ENCODE results near the gene ZNF652.
"Not testable (repeated sequence)": the region's sequence is repeated elsewhere in the genome, so short reads cannot be mapped to it uniquely, and the experiment has no call there.

Gene ZNF652

GRCh38 chr17:49373115-49373514 lies 11.1 kb upstream of the ZNF652 start:
- peaks cover 4% of the 10 kb centered on the region for H3K4me1 Mint-ChIP-seq (ENCODE audit: low read depth)
- H3K27ac Mint-ChIP-seq: no peak overlapping the region
- no peaks in the 10 kb centered on the region for H3K36me3 Mint-ChIP-seq (ENCODE audit: low read depth)
- H3K27me3 Mint-ChIP-seq: no peaks in the 10 kb centered on the region
- H3K4me3 Mint-ChIP-seq: no peak overlapping the region
- no peaks in the 10 kb centered on the region for H3K9me3 Mint-ChIP-seq

GRCh38 chr17:49372425-49372824 lies 10.4 kb upstream of the ZNF652 start:
- Mint-ChIP-seq H3K4me1 (ENCODE audit: low read depth) (peaks cover 4% of the 10 kb centered on the region), H3K9me3 (no peaks in the 10 kb centered on the region), H3K27ac (no peak overlapping the region), H3K4me3 (no peak overlapping the region), H3K27me3 (no peaks in the 10 kb centered on the region), H3K36me3 (ENCODE audit: low read depth) (no peaks in the 10 kb centered on the region)

GRCh38 chr17:49370971-49371834 lies 9.2 kb upstream of the ZNF652 start:
- Mint-ChIP-seq H3K4me3 (no peak overlapping the region), H3K36me3 (ENCODE audit: low read depth) (no peaks in the 10 kb centered on the region), H3K27ac (no peak overlapping the region), H3K9me3 (no peaks in the 10 kb centered on the region), H3K4me1 (ENCODE audit: low read depth) (peaks cover 4% of the 10 kb centered on the region), H3K27me3 (no peaks in the 10 kb centered on the region)

- Mint-ChIP-seq H3K36me3 (ENCODE audit: low read depth) (no peaks in the 10 kb centered on the region), H3K9me3 (no peaks in the 10 kb centered on the region), H3K27me3 (no peaks in the 10 kb centered on the region), H3K4me3 (no peak overlapping the region), H3K4me1 (ENCODE audit: low read depth) (peaks cover 14% of the 10 kb centered on the region), H3K27ac (no peak overlapping the region)
Observed at GRCh38 chr17:49369760-49370159, 7.7 kb upstream of the ZNF652 start.

GRCh38 chr17:49369089-49369488 lies 7.0 kb upstream of the ZNF652 start:
- H3K4me1 Mint-ChIP-seq (ENCODE audit: low read depth): peaks cover 14% of the 10 kb centered on the region
- H3K27ac Mint-ChIP-seq: no peak overlapping the region
- H3K4me3 Mint-ChIP-seq: no peak overlapping the region
- H3K27me3 Mint-ChIP-seq: no peaks in the 10 kb centered on the region
- no peaks in the 10 kb centered on the region for H3K36me3 Mint-ChIP-seq (ENCODE audit: low read depth)
- H3K9me3 Mint-ChIP-seq: no peaks in the 10 kb centered on the region

GRCh38 chr17:49365667-49366066 lies 3.6 kb upstream of the ZNF652 start:
- no peaks in the 10 kb centered on the region for H3K27me3 Mint-ChIP-seq
- H3K4me1 Mint-ChIP-seq (ENCODE audit: low read depth): peaks cover 22% of the 10 kb centered on the region
- H3K9me3 Mint-ChIP-seq: no peaks in the 10 kb centered on the region
- no peaks in the 10 kb centered on the region for H3K36me3 Mint-ChIP-seq (ENCODE audit: low read depth)
- H3K4me3 Mint-ChIP-seq: no peak overlapping the region
- H3K27ac Mint-ChIP-seq: peak overlapping the region; percentile 68

GRCh38 chr17:49365126-49365525 lies 3.1 kb upstream of the ZNF652 start:
- H3K27me3 Mint-ChIP-seq; H3K36me3 Mint-ChIP-seq (ENCODE audit: low read depth); H3K4me3 Mint-ChIP-seq; H3K9me3 Mint-ChIP-seq: not testable (repeated sequence)
- H3K27ac Mint-ChIP-seq: peak overlapping the region; percentile 12
- peaks cover 28% of the 10 kb centered on the region for H3K4me1 Mint-ChIP-seq (ENCODE audit: low read depth)

GRCh38 chr17:49364119-49364518 lies 2.1 kb upstream of the ZNF652 start:
- H3K4me1 Mint-ChIP-seq (ENCODE audit: low read depth): peaks cover 38% of the 10 kb centered on the region

GRCh38 chr17:49363251-49363650 lies 1.2 kb upstream of the ZNF652 start:
- Mint-ChIP-seq H3K9me3 (no peaks in the 10 kb centered on the region), H3K36me3 (ENCODE audit: low read depth) (no peaks in the 10 kb centered on the region), H3K27me3 (no peaks in the 10 kb centered on the region), H3K4me1 (ENCODE audit: low read depth) (peaks cover 46% of the 10 kb centered on the region), H3K27ac (no peak overlapping the region), H3K4me3 (no peak overlapping the region)

More at GRCh38 chr17:49364119-49364518, 2.1 kb upstream of the ZNF652 start:
- H3K4me3 Mint-ChIP-seq: no peak overlapping the region
- no peaks in the 10 kb centered on the region for H3K27me3 Mint-ChIP-seq
- H3K36me3 Mint-ChIP-seq (ENCODE audit: low read depth): no peaks in the 10 kb centered on the region
- H3K9me3 Mint-ChIP-seq: no peaks in the 10 kb centered on the region
- H3K27ac Mint-ChIP-seq: no peak overlapping the region

GRCh38 chr17:49362723-49363117 lies 670 bp upstream of the ZNF652 start:
- H3K36me3 Mint-ChIP-seq (ENCODE audit: low read depth): no peaks in the 10 kb centered on the region
- no peaks in the 10 kb centered on the region for H3K9me3 Mint-ChIP-seq
- H3K4me3 Mint-ChIP-seq: peak overlapping the region; percentile 76
- H3K27ac Mint-ChIP-seq: peak overlapping the region; percentile 72
- H3K27me3 Mint-ChIP-seq: no peaks in the 10 kb centered on the region
- H3K4me1 Mint-ChIP-seq (ENCODE audit: low read depth): peaks cover 52% of the 10 kb centered on the region

GRCh38 chr17:49361129-49361901 lies 735 bp downstream of the ZNF652 start:
- no peaks in the 10 kb centered on the region for H3K36me3 Mint-ChIP-seq (ENCODE audit: low read depth)
- H3K4me1 Mint-ChIP-seq (ENCODE audit: low read depth): peaks cover 62% of the 10 kb centered on the region
- H3K4me3 Mint-ChIP-seq: peak overlapping the region; percentile 96
- H3K9me3 Mint-ChIP-seq: no peaks in the 10 kb centered on the region
- H3K27me3 Mint-ChIP-seq: no peaks in the 10 kb centered on the region
- H3K27ac Mint-ChIP-seq: peak overlapping the region; percentile 96

- H3K27ac Mint-ChIP-seq: peak overlapping the region; percentile 96
- H3K4me3 Mint-ChIP-seq: peak overlapping the region; percentile 96
- no peaks in the 10 kb centered on the region for H3K27me3 Mint-ChIP-seq
- H3K36me3 Mint-ChIP-seq (ENCODE audit: low read depth): no peaks in the 10 kb centered on the region
- no peaks in the 10 kb centered on the region for H3K9me3 Mint-ChIP-seq
- H3K4me1 Mint-ChIP-seq (ENCODE audit: low read depth): peaks cover 61% of the 10 kb centered on the region
Observed at GRCh38 chr17:49360796-49361128, 1.3 kb downstream of the ZNF652 start.

GRCh38 chr17:49359990-49360795 lies 1.9 kb downstream of the ZNF652 start:
- no peaks in the 10 kb centered on the region for H3K27me3 Mint-ChIP-seq
- peaks cover 55% of the 10 kb centered on the region for H3K4me1 Mint-ChIP-seq (ENCODE audit: low read depth)
- no peaks in the 10 kb centered on the region for H3K36me3 Mint-ChIP-seq (ENCODE audit: low read depth)
- peak overlapping the region; percentile 96 for H3K27ac Mint-ChIP-seq
- H3K4me3 Mint-ChIP-seq: peak overlapping the region; percentile 96
- H3K9me3 Mint-ChIP-seq: no peaks in the 10 kb centered on the region

GRCh38 chr17:49358641-49359247 lies 3.3 kb downstream of the ZNF652 start:
- H3K9me3 Mint-ChIP-seq: no peaks in the 10 kb centered on the region
- no peaks in the 10 kb centered on the region for H3K36me3 Mint-ChIP-seq (ENCODE audit: low read depth)
- H3K27ac Mint-ChIP-seq: peak overlapping the region; percentile 6
- H3K4me1 Mint-ChIP-seq (ENCODE audit: low read depth): peaks cover 56% of the 10 kb centered on the region
- no peaks in the 10 kb centered on the region for H3K27me3 Mint-ChIP-seq
- peak overlapping the region; percentile 57 for H3K4me3 Mint-ChIP-seq
